K562 (cell line): ENCODE data around the gene KIF12. TPM values are rescaled to one million over a fixed set of nuclear protein-coding genes. Genes with fewer than 3 reads are reported as not detected.

Source experiments
- ATAC-seq: fragments of 200-7000 bp; cut with Tn5 transposase; 3 replicates; pipeline ENCODE4 v1.9.1; 2020; ENCODE audit warnings: moderate library complexity
- BruUV-seq: library from RNA; stranded (reverse); fragments of 400-500 nt; replicated peaks from 2 replicates; lab custom pipeline; 2021; lab: Mats Ljungman, UMichigan
- CTCF ChIA-PET: fragments of 300-600 bp; formaldehyde crosslinking; extraction: SDS; loops from one replicate; lab custom pipeline; 2021; ENCODE audit warnings: low intra/inter-chr PET ratio; lab: Yijun Ruan, JAX
- POLR2A ChIA-PET: fragments of 300-600, 350-650 bp; sonication (Branson Sonifier 250); formaldehyde crosslinking; extraction: SDS; loops from one replicate; lab custom pipeline; 2021; ENCODE audit warnings: antibody characterized with exemption, inconsistent platforms; lab: Yijun Ruan, JAX
- DNase-seq, 4 experiments: peaks; one replicate each; pipeline versions ENCODE4 v3.0.0 to v3.0.0-alpha.2; 2011 to 2018; ENCODE audit warnings: low spot score in 3 of 4, mixed read lengths in 3 of 4; ENCODE audit errors: extremely low read depth in 1 of 4
- FAIRE-seq: peaks from 2 replicates; lab custom pipeline; 2011; peaks lifted over from hg19 to GRCh38; lab: Jason Lieb, UNC
- H2AFZ ChIP-seq: 2 replicates; pipeline ENCODE4 v1.6.0; 2011; ENCODE audit warnings: low read depth, low read length, control low read depth, inconsistent platforms
- H3K27ac ChIP-seq: fragments of 200-600 bp; 3 replicates; pipeline ENCODE4 v1.8.0; 2011; ENCODE audit warnings: low read depth, mild to moderate bottlenecking, control low read depth, inconsistent platforms, low read length, moderate library complexity, mixed read lengths; ENCODE audit errors: extremely low read depth
- H3K27me3 ChIP-seq, 2 experiments: fragments of 300-600 bp in 1 of 2; 2 replicates in 1 of 2; 3 replicates in 1 of 2; pipeline versions ENCODE4 v1.6.0 to v1.8.0; 2011; ENCODE audit warnings: inconsistent platforms in 2 of 2, low read length in 2 of 2, mild to moderate bottlenecking in 1 of 2, mixed read lengths in 1 of 2, moderate library complexity in 1 of 2; ENCODE audit not compliant: control insufficient read depth in 2 of 2, insufficient read depth in 2 of 2
- H3K36me3 ChIP-seq: fragments of 300-600 bp; 3 replicates; pipeline ENCODE4 v1.8.0; 2011; ENCODE audit warnings: mild to moderate bottlenecking, low read length, inconsistent platforms; ENCODE audit not compliant: control insufficient read depth, insufficient read depth
- H3K4me1 ChIP-seq, 2 experiments: fragments of 200-600 bp in 1 of 2; replicated peaks in 1 of 2; 2 replicates in 1 of 2; 3 replicates in 1 of 2; pipeline versions ENCODE4 v1.5.1 to v1.8.0; 2011; ENCODE audit warnings: inconsistent platforms in 2 of 2, low read length in 2 of 2, mild to moderate bottlenecking in 1 of 2, mixed read lengths in 1 of 2, moderate library complexity in 1 of 2; ENCODE audit not compliant: control insufficient read depth in 2 of 2, insufficient read depth in 2 of 2
- H3K4me2 ChIP-seq: 2 replicates; pipeline ENCODE4 v1.6.1; 2011; ENCODE audit warnings: low read length, control low read depth, inconsistent platforms, mixed read lengths; ENCODE audit not compliant: insufficient read depth
- H3K4me3 ChIP-seq: fragments of 200-600 bp; sonication (generic), shearing (Covaris generic); 2 replicates; pipeline ENCODE4 v1.5.1; 2016; ENCODE audit warnings: control low read depth, inconsistent platforms
- H3K79me2 ChIP-seq: fragments of 200-600 bp; 3 replicates; pipeline ENCODE4 v1.8.0; 2011; ENCODE audit warnings: low read length, inconsistent platforms; ENCODE audit not compliant: control insufficient read depth, insufficient read depth
- H3K9ac ChIP-seq, 2 experiments: 2 replicates each; pipeline versions ENCODE4 v1.6.0 to v1.6.1; 2011; ENCODE audit warnings: low read depth in 2 of 2, low read length in 2 of 2, control low read depth in 1 of 2, inconsistent platforms in 1 of 2, mild to moderate bottlenecking in 1 of 2, mixed read lengths in 1 of 2; ENCODE audit not compliant: insufficient read depth in 1 of 2
- H3K9me1 ChIP-seq: one replicate; pipeline ENCODE4 v1.6.0; 2011; ENCODE audit warnings: inconsistent platforms, mild to moderate bottlenecking, low read length, moderate library complexity; ENCODE audit not compliant: control insufficient read depth, insufficient read depth
- H3K9me3 ChIP-seq: replicated peaks from 2 replicates; pipeline ENCODE4 v1.5.1; 2011; ENCODE audit warnings: low read depth, low read length, inconsistent platforms; ENCODE audit not compliant: control insufficient read depth, insufficient read depth
- H4K20me1 ChIP-seq: replicated peaks from 2 replicates; pipeline ENCODE4 v1.6.1; 2011; ENCODE audit warnings: low read length, inconsistent platforms, mixed read lengths; ENCODE audit not compliant: control insufficient read depth, insufficient read depth
- CBFA2T3 ChIP-seq: fragments of 450-650 bp; IDR thresholded peaks from 2 replicates; pipeline ENCODE4 v1.6.1; 2017
- ELF1 ChIP-seq: fragments of 200-800 bp; sonication (Bioruptor generic); IDR thresholded peaks from 2 replicates; pipeline ENCODE4 v1.6.1; 2016; ENCODE audit warnings: missing genetic modification characterization, missing compliant biosample characterization
- NELFE ChIP-seq: IDR thresholded peaks from 2 replicates; pipeline ENCODE4 v1.6.1; 2011; ENCODE audit warnings: mild to moderate bottlenecking; ENCODE audit not compliant: insufficient read depth, insufficient read length
- PHF8 ChIP-seq: fragments of 200-600 bp; sonication (generic); IDR thresholded peaks from 2 replicates; pipeline ENCODE4 v1.6.1; 2012; ENCODE audit warnings: mixed run types, mild to moderate bottlenecking, inconsistent platforms, low read length, moderate library complexity, borderline replicate concordance
- POLR2H ChIP-seq: IDR thresholded peaks from 2 replicates; pipeline ENCODE4 v1.6.1; 2016; ENCODE audit warnings: missing genetic modification characterization, low read depth, mild to moderate bottlenecking, control low read depth, missing compliant biosample characterization, moderate library complexity
- TFAM ChIP-seq: fragments of 250-450 bp; sonication (Bioruptor Pico); conservative IDR thresholded peaks from 2 replicates; pipeline ENCODE4 v1.5.0; 2021; ENCODE audit warnings: mild to moderate bottlenecking, moderate library complexity
- ZNF551 ChIP-seq: fragments of 250-450 bp; sonication (Bioruptor Pico); IDR thresholded peaks from 2 replicates; pipeline ENCODE4 v1.5.0; 2021; ENCODE audit warnings: mild to moderate bottlenecking, moderate library complexity
- ZNF764 ChIP-seq: fragments of 250-450 bp; sonication (Bioruptor Pico); IDR thresholded peaks from 2 replicates; pipeline ENCODE4 v1.4.0; 2020; ENCODE audit warnings: low read depth, mild to moderate bottlenecking, moderate library complexity
- WGBS: fragments of 100-300 bp; shearing (Covaris generic); methylation state at CpG from one replicate; pipeline ENCODE4 v1.1.6; 2016; ENCODE audit warnings: low coverage, mixed read lengths; ENCODE audit not compliant: insufficient coverage; ENCODE audit errors: missing lambda C conversion rate; 5-methylcytosine and 5-hydroxymethylcytosine counted together
- in situ Hi-C: fragments of 300-500 bp; cut with MboI; formaldehyde crosslinking; loops from 4 replicates; pipeline ENCODE4 v1.15.0; 2018; ENCODE audit warnings: inconsistent platforms, mixed read lengths
- intact Hi-C: fragments of 100-400 bp; cut with micrococcal nuclease; formaldehyde crosslinking; loops from 2 replicates; pipeline ENCODE4 v1.14.2; 2022
- polyA plus RNA-seq, 8 experiments: library from polyadenylated mRNA; depleted of rRNA in 4 of 8; stranded (reverse) in 5 of 8; unstranded in 3 of 8; fragments of >200 nt; fragmentation: Nextera tagmentation in 2 of 8; fragmentation: Illumina TruSeq in 1 of 8; extraction: Ambion mirVana in 2 of 8; extraction: Trizol in 1 of 8; gene quantifications; 2 replicates each; pipeline versions ENCODE4 v1.2.1 to v1.2.3, GENCODE V29; 2011 to 2014; ENCODE audit warnings: inconsistent platforms in 1 of 8, missing spikeins in 1 of 8
- total RNA-seq, 7 experiments: library from RNA; depleted of rRNA in 6 of 7; stranded (reverse); fragments of >200 nt in 6 of 7; fragmentation: Illumina TruSeq in 2 of 7; extraction: Trizol in 2 of 7; gene quantifications; 2 replicates each; pipeline versions ENCODE4 v1.2.1 to v1.2.3, GENCODE V29; 2011 to 2021; ENCODE audit warnings: low replicate concordance in 1 of 7
- TF ChIP-seq, protein P1 (sequence below): sonication (generic); formaldehyde crosslinking; IDR thresholded peaks from 2 replicates; pipeline ENCODE4 v1.8.1; 2023; ENCODE audit warnings: mild to moderate bottlenecking, missing genetic modification reagents
- TF ChIP-seq, protein P2 (sequence below): fragments of 450-650 bp; IDR thresholded peaks from 2 replicates; pipeline ENCODE4 v1.6.1; 2018; ENCODE audit not compliant: partially characterized antibody

The KIF12 gene
- total and polyA plus RNA-seq, 9 of the 15 experiments (the other 6 are each of a cell fraction or from before 2014, with no cell fraction given) = not detected

DNA sequence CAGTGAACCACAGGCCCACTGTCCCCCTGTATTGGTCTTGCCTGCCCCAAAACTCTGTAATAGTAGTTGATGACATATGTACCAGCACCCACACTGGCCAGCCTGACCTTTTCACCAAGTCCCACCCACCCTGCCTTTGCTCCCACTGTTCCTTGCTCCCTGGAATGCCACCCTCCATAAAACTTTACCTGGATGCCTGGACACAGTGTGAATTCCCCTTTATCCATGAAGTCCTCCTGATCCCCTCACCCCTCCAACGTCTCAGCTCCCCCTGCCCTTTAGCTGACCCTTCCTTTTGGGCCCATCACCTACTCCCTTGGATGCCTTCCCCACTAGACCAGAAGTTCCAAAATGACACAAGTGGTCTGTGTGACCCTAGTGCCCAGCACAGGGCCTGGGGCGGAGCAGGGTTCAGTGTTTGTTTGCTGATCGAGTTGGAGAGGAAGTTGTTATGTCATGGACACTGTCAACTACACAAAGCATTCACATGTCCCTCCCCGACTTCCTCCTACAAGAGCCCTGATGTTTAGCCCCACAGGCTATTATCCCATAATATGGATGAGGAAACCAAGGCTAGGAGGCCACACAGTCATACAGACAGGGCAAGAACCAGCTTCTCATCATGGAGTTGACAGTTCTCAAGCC is 37.1 kb downstream of the KIF12 start:
- FAIRE-seq (no peak), ATAC-seq (no peak), DNase-seq (no peak)
- H3K79me2 ChIP-seq = no peaks in the 10 kb centered on the region
- WGBS = 0% methylated on average over 4 of the region's 4 CpGs
- no peak overlapping the region for H3K4me2 ChIP-seq
- ChIA-PET POLR2A (interaction anchor here (1.0 kb wide), 1 partner anchor 28 kb away, joined by 3 read pairs; no protein-coding TSS in a partner anchor), CTCF (no interaction called here)
- H3K9me3 ChIP-seq = no peaks in the 10 kb centered on the region
- no peaks in the 10 kb centered on the region for H3K9me1 ChIP-seq
- BruUV-seq = no TSS peak
- in situ Hi-C loops (no loop called here), intact Hi-C loops (no loop called here)
- no peak overlapping the region for H3K4me3 ChIP-seq
- H3K4me1 ChIP-seq = no peaks in the 10 kb centered on the region
- peaks cover 3 to 20% of the 10 kb centered on the region in 2 experiments; a peak in 3 of 5 replicates for H3K27me3 ChIP-seq
- H3K27ac ChIP-seq = no peak overlapping the region
- H3K36me3 ChIP-seq = no peaks in the 10 kb centered on the region
- no peaks in the 10 kb centered on the region; the same call in 1 of the 2 replicates for H4K20me1 ChIP-seq
- H2AFZ ChIP-seq = no peak overlapping the region
- H3K9ac ChIP-seq = no peak overlapping the region
- TF ChIP-seq TFAM (CRISPR knock-in tag) (no peak), CBFA2T3 (no peak), NELFE (no peak), POLR2H (tag) (no peak), ZNF764 (CRISPR knock-in tag) (no peak), ELF1 (no peak), ZNF551 (CRISPR knock-in tag) (no peak), PHF8 (no peak)
- TF ChIP-seq, protein P1, sequence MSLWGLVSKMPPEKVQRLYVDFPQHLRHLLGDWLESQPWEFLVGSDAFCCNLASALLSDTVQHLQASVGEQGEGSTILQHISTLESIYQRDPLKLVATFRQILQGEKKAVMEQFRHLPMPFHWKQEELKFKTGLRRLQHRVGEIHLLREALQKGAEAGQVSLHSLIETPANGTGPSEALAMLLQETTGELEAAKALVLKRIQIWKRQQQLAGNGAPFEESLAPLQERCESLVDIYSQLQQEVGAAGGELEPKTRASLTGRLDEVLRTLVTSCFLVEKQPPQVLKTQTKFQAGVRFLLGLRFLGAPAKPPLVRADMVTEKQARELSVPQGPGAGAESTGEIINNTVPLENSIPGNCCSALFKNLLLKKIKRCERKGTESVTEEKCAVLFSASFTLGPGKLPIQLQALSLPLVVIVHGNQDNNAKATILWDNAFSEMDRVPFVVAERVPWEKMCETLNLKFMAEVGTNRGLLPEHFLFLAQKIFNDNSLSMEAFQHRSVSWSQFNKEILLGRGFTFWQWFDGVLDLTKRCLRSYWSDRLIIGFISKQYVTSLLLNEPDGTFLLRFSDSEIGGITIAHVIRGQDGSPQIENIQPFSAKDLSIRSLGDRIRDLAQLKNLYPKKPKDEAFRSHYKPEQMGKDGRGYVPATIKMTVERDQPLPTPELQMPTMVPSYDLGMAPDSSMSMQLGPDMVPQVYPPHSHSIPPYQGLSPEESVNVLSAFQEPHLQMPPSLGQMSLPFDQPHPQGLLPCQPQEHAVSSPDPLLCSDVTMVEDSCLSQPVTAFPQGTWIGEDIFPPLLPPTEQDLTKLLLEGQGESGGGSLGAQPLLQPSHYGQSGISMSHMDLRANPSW (CRISPR knock-in tag) = no peak
- TF ChIP-seq, protein P2, sequence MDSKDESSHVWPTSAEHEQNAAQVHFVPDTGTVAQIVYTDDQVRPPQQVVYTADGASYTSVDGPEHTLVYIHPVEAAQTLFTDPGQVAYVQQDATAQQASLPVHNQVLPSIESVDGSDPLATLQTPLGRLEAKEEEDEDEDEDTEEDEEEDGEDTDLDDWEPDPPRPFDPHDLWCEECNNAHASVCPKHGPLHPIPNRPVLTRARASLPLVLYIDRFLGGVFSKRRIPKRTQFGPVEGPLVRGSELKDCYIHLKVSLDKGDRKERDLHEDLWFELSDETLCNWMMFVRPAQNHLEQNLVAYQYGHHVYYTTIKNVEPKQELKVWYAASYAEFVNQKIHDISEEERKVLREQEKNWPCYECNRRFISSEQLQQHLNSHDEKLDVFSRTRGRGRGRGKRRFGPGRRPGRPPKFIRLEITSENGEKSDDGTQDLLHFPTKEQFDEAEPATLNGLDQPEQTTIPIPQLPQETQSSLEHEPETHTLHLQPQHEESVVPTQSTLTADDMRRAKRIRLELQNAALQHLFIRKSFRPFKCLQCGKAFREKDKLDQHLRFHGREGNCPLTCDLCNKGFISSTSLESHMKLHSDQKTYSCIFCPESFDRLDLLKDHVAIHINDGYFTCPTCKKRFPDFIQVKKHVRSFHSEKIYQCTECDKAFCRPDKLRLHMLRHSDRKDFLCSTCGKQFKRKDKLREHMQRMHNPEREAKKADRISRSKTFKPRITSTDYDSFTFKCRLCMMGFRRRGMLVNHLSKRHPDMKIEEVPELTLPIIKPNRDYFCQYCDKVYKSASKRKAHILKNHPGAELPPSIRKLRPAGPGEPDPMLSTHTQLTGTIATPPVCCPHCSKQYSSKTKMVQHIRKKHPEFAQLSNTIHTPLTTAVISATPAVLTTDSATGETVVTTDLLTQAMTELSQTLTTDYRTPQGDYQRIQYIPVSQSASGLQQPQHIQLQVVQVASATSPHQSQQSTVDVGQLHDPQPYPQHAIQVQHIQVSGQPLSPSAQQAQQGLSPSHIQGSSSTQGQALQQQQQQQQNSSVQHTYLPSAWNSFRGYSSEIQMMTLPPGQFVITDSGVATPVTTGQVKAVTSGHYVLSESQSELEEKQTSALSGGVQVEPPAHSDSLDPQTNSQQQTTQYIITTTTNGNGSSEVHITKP = no peak
